HG03354 (cell line): ENCODE results near the gene PRR14L.
"Not testable (repeated sequence)": the region's sequence is repeated elsewhere in the genome, so short reads cannot be mapped to it uniquely, and the experiment has no call there.

Source experiments
- ATAC-seq: cut with Tn5 transposase; IDR thresholded peaks from one replicate; pipeline ENCODE4 v1.9.1; 2021; ENCODE audit warnings: mild to moderate bottlenecking; ENCODE audit not compliant: unreplicated experiment, poor library complexity, severe bottlenecking

The PRR14L gene

GRCh38 chr22:31749636-31750364 is at the start of gene PRR14L:
Gene PRR14L, minus strand, starts transcription at chr22:31750132. Its CDS starts 11,272 bp downstream, at chr22:31738860.
- ATAC-seq: peak; percentile 70

- ATAC-seq: not testable (repeated sequence)
Measured at GRCh38 chr22:31799358-31799757, 49.4 kb upstream of the PRR14L start.

- no peak for ATAC-seq
Measured at GRCh38 chr22:31790240-31790639, 40.3 kb upstream of the PRR14L start.

- ATAC-seq: no peak
Measured at GRCh38 chr22:31789803-31790202, 39.9 kb upstream of the PRR14L start.

GRCh38 chr22:31776231-31776630 is 26.3 kb upstream of the PRR14L start:
- ATAC-seq: no peak

- no peak for ATAC-seq
Measured at GRCh38 chr22:31773416-31773815, 23.5 kb upstream of the PRR14L start.

- ATAC-seq: no peak
Measured at GRCh38 chr22:31768422-31769059, 18.6 kb upstream of the PRR14L start.

GRCh38 chr22:31764785-31765184 is 14.9 kb upstream of the PRR14L start:
- no peak for ATAC-seq

GRCh38 chr22:31758860-31759259 is 8.9 kb upstream of the PRR14L start:
- not testable (repeated sequence) for ATAC-seq

- ATAC-seq: no peak
Measured at GRCh38 chr22:31757265-31757664, 7.3 kb upstream of the PRR14L start.

GRCh38 chr22:31754813-31755212 is 4.9 kb upstream of the PRR14L start:
- ATAC-seq: no peak

GRCh38 chr22:31753634-31754501 is 3.9 kb upstream of the PRR14L start, which contains the start of gene DEPDC5:
Gene DEPDC5, plus strand, starts transcription at chr22:31754019. Its CDS starts 903 bp downstream, at chr22:31754922.
- ATAC-seq: peak; percentile 70

GRCh38 chr22:31753005-31753633 is 3.2 kb upstream of the PRR14L start:
- peak; percentile 20 for ATAC-seq

GRCh38 chr22:31752096-31752847 is 2.3 kb upstream of the PRR14L start:
- ATAC-seq: no peak

- no peak for ATAC-seq
Measured at GRCh38 chr22:31750365-31751284, 693 bp upstream of the PRR14L start.

- no peak for ATAC-seq
Measured at GRCh38 chr22:31748490-31748889, 1.4 kb downstream of the PRR14L start.

GRCh38 chr22:31747441-31747840 is 2.5 kb downstream of the PRR14L start:
- ATAC-seq: no peak

GRCh38 chr22:31743871-31744270 is 6.1 kb downstream of the PRR14L start:
- ATAC-seq: no peak
